ENCODE measurements around the gene GAP43. TPM values are rescaled to one million over a fixed set of nuclear protein-coding genes. Genes with fewer than 3 reads are reported as not detected.
"Not testable (repeated sequence)": the region's sequence is repeated elsewhere in the genome, so short reads cannot be mapped to it uniquely, and the experiment has no call there.

The GAP43 gene
- total RNA-seq, 3 donors from 2014 or later = 0.16 TPM; not detected in 2

- peaks cover under 1 to 3% of the 10 kb centered on the region in 2 donors for H3K9me3 ChIP-seq
- TF ChIP-seq POLR2A (IDR thresholded peaks at IDR 0.05) = no peak
- no peak for TF ChIP-seq CTCF (IDR thresholded peaks at IDR 0.05)
- no peak for TF ChIP-seq POLR2AphosphoS5 (IDR thresholded peaks at IDR 0.05)
These were observed 102.5 kb downstream of the GAP43 start for GRCh38 chr3:115725800-115726199.

GRCh38 chr3:115727135-115727534 lies 103.8 kb downstream of the GAP43 start:
- Histone ChIP-seq H3K27ac (no peak overlapping the region), H3K9me3 (peaks cover 3 to 8% of the 10 kb centered on the region in 2 donors), H3K27me3 (no peaks in the 10 kb centered on the region), H3K4me3 (no peak overlapping the region), H3K4me1 (no peaks in the 10 kb centered on the region), H3K36me3 (no peaks in the 10 kb centered on the region)
- no peak for DNase-seq (ENCODE audit: low spot score in 2 of 2)
- intact Hi-C loops (cut with DNase I; ENCODE audit: low total_unique reads) = no loop called here
- no peak for TF ChIP-seq POLR2AphosphoS5 (IDR thresholded peaks at IDR 0.05)

More at GRCh38 chr3:115725800-115726199, 102.5 kb downstream of the GAP43 start:
- intact Hi-C loops (cut with DNase I; ENCODE audit: low total_unique reads) = loop anchor here (1.0 kb wide), 1 partner anchor 14 kb away; no protein-coding TSS in a partner anchor
- no peak for DNase-seq (ENCODE audit: low spot score in 2 of 2)
- no peaks in the 10 kb centered on the region for H3K4me1 ChIP-seq
- no peaks in the 10 kb centered on the region for H3K36me3 ChIP-seq
- H3K4me3 ChIP-seq = no peak overlapping the region
- H3K27me3 ChIP-seq = no peaks in the 10 kb centered on the region
- no peak overlapping the region for H3K27ac ChIP-seq

- intact Hi-C loops (cut with DNase I; ENCODE audit: low total_unique reads) = no loop called here
- Histone ChIP-seq H3K36me3 (no peaks in the 10 kb centered on the region), H3K27me3 (no peaks in the 10 kb centered on the region), H3K4me1 (no peaks in the 10 kb centered on the region), H3K4me3 (no peak overlapping the region), H3K9me3 (peaks cover 3 to 8% of the 10 kb centered on the region in 2 donors), H3K27ac (no peak overlapping the region)
- TF ChIP-seq POLR2AphosphoS5 (IDR thresholded peaks at IDR 0.05) (no peak), POLR2A (IDR thresholded peaks at IDR 0.05) (no peak), CTCF (IDR thresholded peaks at IDR 0.05) (no peak)
- DNase-seq (ENCODE audit: low spot score in 2 of 2) = no peak
These were observed 104.7 kb downstream of the GAP43 start for GRCh38 chr3:115728013-115728412.

GRCh38 chr3:115736341-115736740 lies 113.0 kb downstream of the GAP43 start:
- H3K27me3 ChIP-seq; H3K36me3 ChIP-seq; DNase-seq (ENCODE audit: low spot score in 2 of 2); H3K27ac ChIP-seq; H3K9me3 ChIP-seq; intact Hi-C loops (cut with DNase I; ENCODE audit: low total_unique reads); H3K4me3 ChIP-seq; H3K4me1 ChIP-seq: not testable (repeated sequence)

- Histone ChIP-seq H3K27ac (no peak overlapping the region), H3K27me3 (no peaks in the 10 kb centered on the region), H3K9me3 (peaks cover 0 to 4% of the 10 kb centered on the region in 2 donors), H3K4me1 (no peaks in the 10 kb centered on the region), H3K4me3 (no peak overlapping the region), H3K36me3 (no peaks in the 10 kb centered on the region)
- intact Hi-C loops (cut with DNase I; ENCODE audit: low total_unique reads) = no loop called here
- DNase-seq (ENCODE audit: low spot score in 2 of 2) = no peak
- TF ChIP-seq POLR2A (IDR thresholded peaks at IDR 0.05) = no peak
- TF ChIP-seq POLR2AphosphoS5 (IDR thresholded peaks at IDR 0.05) = no peak
- TF ChIP-seq CTCF (IDR thresholded peaks at IDR 0.05) = no peak
These were observed 118.3 kb downstream of the GAP43 start for GRCh38 chr3:115741650-115742049.

- intact Hi-C loops (cut with DNase I; ENCODE audit: low total_unique reads); H3K4me1 ChIP-seq; H3K9me3 ChIP-seq: not testable (repeated sequence)
These were observed 121.2 kb downstream of the GAP43 start for GRCh38 chr3:115744516-115744915.

GRCh38 chr3:115752978-115753377 lies 129.7 kb downstream of the GAP43 start:
- H3K4me3 ChIP-seq; intact Hi-C loops (cut with DNase I; ENCODE audit: low total_unique reads); DNase-seq (ENCODE audit: low spot score in 2 of 2); H3K27me3 ChIP-seq; H3K9me3 ChIP-seq; H3K27ac ChIP-seq; H3K36me3 ChIP-seq; H3K4me1 ChIP-seq: not testable (repeated sequence)

More at GRCh38 chr3:115744516-115744915, 121.2 kb downstream of the GAP43 start:
- H3K27me3 ChIP-seq; H3K4me3 ChIP-seq; DNase-seq (ENCODE audit: low spot score in 2 of 2); H3K36me3 ChIP-seq; H3K27ac ChIP-seq: not testable (repeated sequence)

All from breast epithelium (tissue), 4 donors.